ENCODE results near the gene IQGAP2.

Gene IQGAP2

DNA sequence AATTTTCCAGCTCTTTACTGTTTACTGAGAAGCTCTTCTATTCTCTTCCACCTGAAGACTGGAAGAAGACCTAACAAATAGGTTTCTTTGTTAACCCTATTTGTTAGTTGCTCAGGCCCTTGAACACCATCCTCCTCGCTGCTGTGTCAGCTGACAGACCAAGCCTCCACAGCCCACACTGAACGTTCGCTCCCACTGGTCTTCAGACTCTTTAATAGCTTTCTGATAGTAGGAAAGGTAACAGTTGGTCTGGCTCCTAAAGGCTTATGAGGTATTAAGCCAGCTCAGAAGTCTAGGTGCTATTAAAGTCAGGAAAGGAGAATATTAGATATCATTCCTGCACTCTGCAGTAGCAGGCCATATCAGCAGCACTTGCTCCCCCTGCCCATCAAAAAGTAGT, 289.6 kb downstream of the IQGAP2 start:
- Histone ChIP-seq H3K23ac (ENCODE audit: low read length in 2 of 2) (no peak overlapping the region), H3K9ac (ENCODE audit: low read length) (no peak overlapping the region), H4K91ac (ENCODE audit: low read length) (peak overlapping the region; percentile 60), H2AFZ (ENCODE audit: low read depth, low read length) (no peak overlapping the region), H3K79me1 (replicated peaks; ENCODE audit: low read length, poor library complexity, severe bottlenecking) (no peaks in the 10 kb centered on the region), H3K4ac (ENCODE audit: low read depth in 1 of 2, low read length in 2 of 2) (peak overlapping the region; percentile 54 to 60), H3K4me3 (ENCODE audit: insufficient read depth in 1 of 2, low read depth in 1 of 2, low read length in 2 of 2) (no peak overlapping the region), H3K9me3 (ENCODE audit: control insufficient read depth, low read length) (no peaks in the 10 kb centered on the region), H3K27me3 (ENCODE audit: control insufficient read depth in 1 of 2, insufficient read depth in 1 of 2, low read length in 2 of 2) (no peaks in the 10 kb centered on the region), H3K4me2 (ENCODE audit: low read length, poor library complexity, severe bottlenecking) (no peak overlapping the region), H3K4me1 (ENCODE audit: control insufficient read depth, insufficient read depth, low read depth, low read length) (peaks cover 7% of the 10 kb centered on the region), H2BK12ac (ENCODE audit: low read length in 2 of 2) (peak overlapping the region; percentile 57 to 90), H2BK5ac (ENCODE audit: low read depth, low read length, poor library complexity, severe bottlenecking) (no peak overlapping the region), H2BK120ac (ENCODE audit: low read depth, low read length) (peak overlapping the region; percentile 50), H3K14ac (ENCODE audit: low read length in 2 of 2) (no peak overlapping the region), H4K8ac (ENCODE audit: low read length) (peak overlapping the region; percentile 35), H3K18ac (ENCODE audit: low read depth in 1 of 2, low read length in 2 of 2) (peak overlapping the region; percentile 61 to 77), H3K36me3 (ENCODE audit: control insufficient read depth in 1 of 2, insufficient read depth in 2 of 2, low read depth in 1 of 2, low read length in 2 of 2) (no peaks in the 10 kb centered on the region), H3K27ac (ENCODE audit: low read length, poor library complexity, severe bottlenecking) (peak overlapping the region; percentile 76), H2AK5ac (ENCODE audit: low read length, severe bottlenecking) (peak overlapping the region; percentile 37), H2BK15ac (ENCODE audit: low read depth, poor library complexity, severe bottlenecking) (no peak overlapping the region)
- 90% methylated on average over 3 of the region's 3 CpGs for WGBS
- DNase-seq: no peak

DNA sequence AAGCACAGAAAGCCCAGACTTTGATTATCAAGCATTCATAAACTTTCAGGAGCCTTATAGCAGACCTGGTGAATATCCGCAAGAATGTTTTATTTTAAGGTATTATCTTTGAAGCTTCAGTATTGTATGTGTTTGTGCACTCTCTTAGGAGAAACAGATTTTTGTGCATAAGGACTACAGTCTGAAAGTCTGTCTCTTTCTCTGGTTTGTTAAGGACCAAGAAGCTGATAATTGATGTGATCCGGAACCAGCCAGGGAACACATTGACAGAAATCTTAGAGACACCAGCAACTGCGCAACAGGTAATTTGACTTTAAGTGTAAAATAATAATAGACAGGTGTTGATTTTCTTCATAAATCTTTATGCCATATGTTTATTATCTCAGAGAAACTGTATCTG, 290.1 kb downstream of the IQGAP2 start:
- H2BK120ac ChIP-seq (ENCODE audit: low read depth, low read length): peak overlapping the region; percentile 3
- H3K4me1 ChIP-seq (ENCODE audit: control insufficient read depth, insufficient read depth, low read depth, low read length): peaks cover 7% of the 10 kb centered on the region
- no peak overlapping the region for H2BK15ac ChIP-seq (ENCODE audit: low read depth, poor library complexity, severe bottlenecking)
- no peaks in the 10 kb centered on the region for H3K9me3 ChIP-seq (ENCODE audit: control insufficient read depth, low read length)
- no peak overlapping the region for H2BK5ac ChIP-seq (ENCODE audit: low read depth, low read length, poor library complexity, severe bottlenecking)
- no peak overlapping the region for H3K4me3 ChIP-seq (ENCODE audit: insufficient read depth in 1 of 2, low read depth in 1 of 2, low read length in 2 of 2)
- H3K4me2 ChIP-seq (ENCODE audit: low read length, poor library complexity, severe bottlenecking): no peak overlapping the region
- H3K79me1 ChIP-seq (replicated peaks; ENCODE audit: low read length, poor library complexity, severe bottlenecking): no peaks in the 10 kb centered on the region
- H2BK12ac ChIP-seq (ENCODE audit: low read length in 2 of 2): peak overlapping the region in 1 of 2 experiments; percentile 90
- no peak overlapping the region for H3K14ac ChIP-seq (ENCODE audit: low read length in 2 of 2)
- H4K8ac ChIP-seq (ENCODE audit: low read length): no peak overlapping the region
- no peak overlapping the region for H3K4ac ChIP-seq (ENCODE audit: low read depth in 1 of 2, low read length in 2 of 2)
- no peak overlapping the region for H3K9ac ChIP-seq (ENCODE audit: low read length)
- no peak overlapping the region for H2AK5ac ChIP-seq (ENCODE audit: low read length, severe bottlenecking)
- no peaks in the 10 kb centered on the region for H3K27me3 ChIP-seq (ENCODE audit: control insufficient read depth in 1 of 2, insufficient read depth in 1 of 2, low read length in 2 of 2)
- H3K27ac ChIP-seq (ENCODE audit: low read length, poor library complexity, severe bottlenecking): no peak overlapping the region
- no peak overlapping the region for H4K91ac ChIP-seq (ENCODE audit: low read length)
- WGBS: 56% methylated on average over 1 of the region's 3 CpGs
- peak overlapping the region in 1 of 2 experiments; percentile 77 for H3K18ac ChIP-seq (ENCODE audit: low read depth in 1 of 2, low read length in 2 of 2)
- no peak for DNase-seq
- H3K36me3 ChIP-seq (ENCODE audit: control insufficient read depth in 1 of 2, insufficient read depth in 2 of 2, low read depth in 1 of 2, low read length in 2 of 2): no peaks in the 10 kb centered on the region
- no peak overlapping the region for H2AFZ ChIP-seq (ENCODE audit: low read depth, low read length)
- H3K23ac ChIP-seq (ENCODE audit: low read length in 2 of 2): no peak overlapping the region

DNA sequence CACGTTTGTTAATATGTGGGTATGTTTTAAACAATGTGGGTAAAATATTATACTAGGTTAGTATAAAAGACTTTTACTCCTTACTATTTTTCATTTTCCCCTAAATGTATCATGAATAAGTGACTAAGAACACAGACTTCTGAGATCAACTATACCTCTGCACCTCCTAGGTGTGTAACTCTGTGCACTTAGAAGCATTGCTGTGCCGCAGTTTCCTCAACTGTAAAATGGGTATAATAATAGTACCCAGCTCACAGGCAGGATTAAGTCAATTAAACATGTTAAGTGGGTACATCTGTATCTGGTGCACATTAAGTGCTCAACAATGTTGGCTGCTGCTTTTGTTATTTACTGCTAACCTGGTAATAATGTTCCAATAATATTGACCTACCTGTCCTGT, 291.2 kb downstream of the IQGAP2 start:
- H3K4ac ChIP-seq (ENCODE audit: low read depth in 1 of 2, low read length in 2 of 2): no peak overlapping the region
- no CpG with 5 or more reads among the region's 2 CpGs for WGBS

DNA sequence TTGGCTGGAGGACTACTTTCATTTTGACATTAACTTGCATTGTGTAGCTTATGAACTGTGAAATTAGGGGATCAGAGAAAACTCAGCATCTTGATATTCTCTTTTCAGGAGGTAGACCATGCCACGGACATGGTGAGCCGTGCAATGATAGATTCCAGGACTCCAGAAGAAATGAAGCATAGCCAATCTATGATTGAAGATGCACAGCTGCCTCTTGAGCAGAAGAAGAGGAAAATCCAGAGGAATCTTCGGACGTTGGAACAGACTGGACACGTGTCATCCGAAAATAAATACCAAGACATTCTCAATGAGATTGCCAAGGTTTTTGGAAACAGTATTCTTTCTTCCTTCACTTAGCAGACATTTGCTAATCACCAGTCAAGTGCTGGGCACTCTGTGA, 292.3 kb downstream of the IQGAP2 start:
- no peaks in the 10 kb centered on the region for H3K79me1 ChIP-seq (replicated peaks; ENCODE audit: low read length, poor library complexity, severe bottlenecking)
- H3K18ac ChIP-seq (ENCODE audit: low read depth in 1 of 2, low read length in 2 of 2): peak overlapping the region; percentile 1 to 73
- H4K8ac ChIP-seq (ENCODE audit: low read length): peak overlapping the region; percentile 2
- H3K14ac ChIP-seq (ENCODE audit: low read length in 2 of 2): no peak overlapping the region
- no peak overlapping the region for H2BK15ac ChIP-seq (ENCODE audit: low read depth, poor library complexity, severe bottlenecking)
- H3K36me3 ChIP-seq (ENCODE audit: control insufficient read depth in 1 of 2, insufficient read depth in 2 of 2, low read depth in 1 of 2, low read length in 2 of 2): no peaks in the 10 kb centered on the region
- H3K4me1 ChIP-seq (ENCODE audit: control insufficient read depth, insufficient read depth, low read depth, low read length): peaks cover 7% of the 10 kb centered on the region
- 82% methylated on average over 3 of the region's 6 CpGs for WGBS
- DNase-seq: no peak
- H2BK120ac ChIP-seq (ENCODE audit: low read depth, low read length): no peak overlapping the region
- no peak overlapping the region for H3K4me2 ChIP-seq (ENCODE audit: low read length, poor library complexity, severe bottlenecking)
- no peak overlapping the region for H2BK5ac ChIP-seq (ENCODE audit: low read depth, low read length, poor library complexity, severe bottlenecking)
- H3K4ac ChIP-seq (ENCODE audit: low read depth in 1 of 2, low read length in 2 of 2): peak overlapping the region in 1 of 2 experiments; percentile 88
- H2AK5ac ChIP-seq (ENCODE audit: low read length, severe bottlenecking): peak overlapping the region; percentile 33
- no peak overlapping the region for H3K9ac ChIP-seq (ENCODE audit: low read length)
- H3K9me3 ChIP-seq (ENCODE audit: control insufficient read depth, low read length): no peaks in the 10 kb centered on the region
- H2AFZ ChIP-seq (ENCODE audit: low read depth, low read length): no peak overlapping the region
- H3K23ac ChIP-seq (ENCODE audit: low read length in 2 of 2): no peak overlapping the region
- no peak overlapping the region for H4K91ac ChIP-seq (ENCODE audit: low read length)
- no peaks in the 10 kb centered on the region for H3K27me3 ChIP-seq (ENCODE audit: control insufficient read depth in 1 of 2, insufficient read depth in 1 of 2, low read length in 2 of 2)
- peak overlapping the region in 1 of 2 experiments; percentile 98 for H2BK12ac ChIP-seq (ENCODE audit: low read length in 2 of 2)
- H3K4me3 ChIP-seq (ENCODE audit: insufficient read depth in 1 of 2, low read depth in 1 of 2, low read length in 2 of 2): no peak overlapping the region
- H3K27ac ChIP-seq (ENCODE audit: low read length, poor library complexity, severe bottlenecking): no peak overlapping the region

More for the DNA sequence above, 291.2 kb downstream of the IQGAP2 start:
- Histone ChIP-seq H2BK5ac (ENCODE audit: low read depth, low read length, poor library complexity, severe bottlenecking) (no peak overlapping the region), H3K9me3 (ENCODE audit: control insufficient read depth, low read length) (no peaks in the 10 kb centered on the region), H2AFZ (ENCODE audit: low read depth, low read length) (no peak overlapping the region), H3K23ac (ENCODE audit: low read length in 2 of 2) (no peak overlapping the region), H2BK12ac (ENCODE audit: low read length in 2 of 2) (peak overlapping the region in 1 of 2 experiments; percentile 6), H3K4me2 (ENCODE audit: low read length, poor library complexity, severe bottlenecking) (no peak overlapping the region), H3K79me1 (replicated peaks; ENCODE audit: low read length, poor library complexity, severe bottlenecking) (no peaks in the 10 kb centered on the region), H3K9ac (ENCODE audit: low read length) (no peak overlapping the region), H3K36me3 (ENCODE audit: control insufficient read depth in 1 of 2, insufficient read depth in 2 of 2, low read depth in 1 of 2, low read length in 2 of 2) (no peaks in the 10 kb centered on the region), H2BK120ac (ENCODE audit: low read depth, low read length) (peak overlapping the region; percentile 49), H3K27me3 (ENCODE audit: control insufficient read depth in 1 of 2, insufficient read depth in 1 of 2, low read length in 2 of 2) (no peaks in the 10 kb centered on the region), H4K8ac (ENCODE audit: low read length) (no peak overlapping the region), H3K4me3 (ENCODE audit: insufficient read depth in 1 of 2, low read depth in 1 of 2, low read length in 2 of 2) (no peak overlapping the region), H2AK5ac (ENCODE audit: low read length, severe bottlenecking) (peak overlapping the region; percentile 36), H4K91ac (ENCODE audit: low read length) (no peak overlapping the region), H2BK15ac (ENCODE audit: low read depth, poor library complexity, severe bottlenecking) (no peak overlapping the region), H3K18ac (ENCODE audit: low read depth in 1 of 2, low read length in 2 of 2) (peak overlapping the region in 1 of 2 experiments; percentile 18), H3K14ac (ENCODE audit: low read length in 2 of 2) (no peak overlapping the region), H3K27ac (ENCODE audit: low read length, poor library complexity, severe bottlenecking) (no peak overlapping the region), H3K4me1 (ENCODE audit: control insufficient read depth, insufficient read depth, low read depth, low read length) (peaks cover 7% of the 10 kb centered on the region)
- no peak for DNase-seq
